Psoas muscle (tissue), 8 donors: ENCODE results near the gene DTD1. TPM values are rescaled to one million over a fixed set of nuclear protein-coding genes. Genes with fewer than 3 reads are reported as not detected.

Source experiments
- ATAC-seq, 4 donors: fragments of 200-7000 bp; cut with Tn5 transposase; one replicate each; pipeline ENCODE4 v1.9.1; 2020; ENCODE audit warnings: moderate library complexity in 3 of 4, mild to moderate bottlenecking in 2 of 4
- DNase-seq, 2 donors: peaks; one replicate each; pipeline ENCODE4 v3.0.0-alpha.2; 2020
- H3K27ac ChIP-seq: fragments of 200-600 bp; one replicate; pipeline ENCODE4 v1.8.0; 2022
- H3K27me3 ChIP-seq, 3 donors: fragments of 200-600 bp in 1 of 3; one replicate each; pipeline versions ENCODE4 v1.6.1 to v1.8.0; 2013 to 2022; ENCODE audit warnings: low read length in 2 of 3, mild to moderate bottlenecking in 2 of 3, moderate library complexity in 1 of 3; ENCODE audit not compliant: insufficient read depth in 3 of 3
- H3K36me3 ChIP-seq, 2 donors: fragments of 200-600 bp in 1 of 2; one replicate each; pipeline versions ENCODE4 v1.6.1 to v1.8.0; 2013 to 2022; ENCODE audit warnings: low read depth in 1 of 2, mild to moderate bottlenecking in 1 of 2, moderate library complexity in 1 of 2; ENCODE audit not compliant: insufficient read depth in 1 of 2
- H3K4me1 ChIP-seq: fragments of 200-600 bp; one replicate; pipeline ENCODE4 v1.8.0; 2022
- H3K4me3 ChIP-seq: fragments of 200-600 bp; one replicate; pipeline ENCODE4 v1.8.0; 2022; ENCODE audit warnings: mild to moderate bottlenecking
- H3K9me3 ChIP-seq: fragments of 200-600 bp; one replicate; pipeline ENCODE4 v1.8.0; 2022
- CTCF ChIP-seq: fragments of 200-600 bp; IDR thresholded peaks from one replicate; pipeline ENCODE4 v1.8.0; 2022; ENCODE audit warnings: antibody characterized with exemption
- WGBS, 3 donors: extraction: QIAGEN DNeasy Blood & Tissue Kit; methylation state at CpG; one replicate each; pipeline versions ENCODE4 v1.1.6 to v1.1.7; 2013; 5-methylcytosine and 5-hydroxymethylcytosine counted together
- intact Hi-C, 2 donors: fragments of 100-400 bp; cut with DNase I; formaldehyde crosslinking; loops; one replicate each; pipeline versions ENCODE4 v1.11.0 to v1.14.2; 2022
- polyA plus RNA-seq, 3 donors: library from polyadenylated mRNA; stranded (reverse); fragments of 200-250 nt; gene quantifications; one replicate each; pipeline ENCODE4 v1.2.3, GENCODE V29; 2013
- total RNA-seq, 4 donors: library from RNA; stranded (reverse); fragmentation: NEBNext Ultra II Directional in 2 of 4; extraction: Animal tissue kit (Norgen Biotek cat#: 25700) in 2 of 4; gene quantifications; one replicate each; pipeline versions ENCODE4 v1.2.1 to v1.2.4, GENCODE V29; 2021 to 2023
- donor health status: healthy with polysubstance abuse.
- donor health status: DM: no; HTN: no; CAD: no; lungs with moderate emphysema.
- donor health status: Bipolar disorder and iron deficiency.
- donor health status: healthy.
- donor health status: DM: yes; HTN: yes; CAD: no.
- donor health status: DM: no; HTN: no; CAD: no.
- donor health status: DM: no; HTN: no; CAD: no.
- donor health status: DM: yes; HTN: yes; CAD: no.

The DTD1 gene
- total and polyA plus RNA-seq, 7 donors, result 12.4 to 20.7 (median 18.2) TPM

DNA sequence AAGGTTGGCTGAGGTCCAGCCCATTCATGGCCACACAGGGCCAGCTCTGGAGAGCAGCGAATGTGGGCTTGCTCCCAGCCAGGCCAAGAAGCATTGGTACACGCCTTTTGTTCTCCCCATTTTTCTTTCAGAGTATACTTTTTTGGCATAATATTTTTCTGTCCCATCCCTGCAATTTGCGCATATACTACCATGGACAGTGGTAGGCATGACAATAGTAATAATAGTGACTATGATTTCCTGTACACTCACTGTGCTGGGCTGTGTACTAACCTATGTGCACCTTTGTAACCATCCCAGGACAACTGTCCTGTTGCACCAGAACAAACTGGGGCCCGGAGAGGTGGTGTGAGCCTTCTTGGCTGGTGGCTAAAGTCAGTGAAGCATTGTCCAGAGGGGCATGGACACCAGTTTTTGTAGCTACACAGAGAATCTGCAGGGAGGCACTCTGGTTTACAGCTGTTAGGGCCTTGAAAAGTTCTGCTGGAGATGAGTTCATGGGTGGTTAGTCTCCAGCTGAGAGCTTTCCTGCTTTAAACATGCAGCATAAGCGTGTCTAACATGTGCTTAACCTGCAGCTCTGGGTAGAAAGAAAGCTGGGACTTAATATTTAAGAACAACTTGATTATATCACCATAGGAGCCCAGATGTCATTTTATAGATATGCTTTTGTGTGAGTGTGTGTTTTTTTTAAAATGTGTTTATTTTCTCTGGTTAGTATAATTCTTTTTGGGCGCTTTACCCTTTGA is 38.2 kb downstream of the DTD1 start:
- Histone ChIP-seq H3K27me3 (no peaks in the 10 kb centered on the region), H3K4me3 (no peak overlapping the region), H3K27ac (no peak overlapping the region), H3K4me1 (no peaks in the 10 kb centered on the region), H3K9me3 (no peaks in the 10 kb centered on the region), H3K36me3 (peaks cover 0 to 14% of the 10 kb centered on the region in 2 donors)
- no peak for TF ChIP-seq CTCF
- no peak for DNase-seq
- intact Hi-C loops, result loop anchor here in 1 of 2 donors (5.0 kb wide), 1 partner anchor 166 kb away; no protein-coding TSS in a partner anchor
- no peak for ATAC-seq
- WGBS, 3 donors, result 86 to 90% (median 89%) methylated on average over 6 of the region's 6 CpGs

DNA sequence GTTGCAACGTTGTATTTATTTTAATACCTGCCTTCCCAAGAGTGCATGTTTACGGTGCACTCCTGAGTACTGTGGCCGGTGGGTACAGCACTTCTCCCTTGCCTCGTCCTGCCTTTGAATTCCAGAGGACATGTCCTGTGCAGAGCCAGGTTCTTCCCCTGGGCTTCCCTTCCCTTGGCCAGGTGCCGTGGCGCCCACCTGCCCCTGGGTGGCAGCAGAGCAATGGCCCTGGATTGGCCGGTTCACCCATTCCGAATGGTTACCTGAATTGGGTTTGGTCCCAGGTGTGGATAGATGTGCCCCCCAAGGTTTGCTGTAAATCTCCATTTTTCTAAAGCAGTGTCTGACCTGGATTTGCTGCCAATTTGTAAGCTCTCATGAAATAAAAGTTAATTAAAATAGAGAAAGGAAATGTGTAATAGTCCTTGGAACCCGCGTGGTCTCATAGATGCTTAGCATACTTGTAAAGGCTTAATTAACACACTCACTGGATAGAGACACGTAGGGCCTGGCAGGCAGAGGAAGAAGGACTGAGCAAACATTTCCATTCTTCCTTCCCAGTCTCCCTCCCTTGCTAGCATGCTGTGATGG is 40.6 kb downstream of the DTD1 start:
- Histone ChIP-seq H3K36me3 (peaks cover 0 to 14% of the 10 kb centered on the region in 2 donors), H3K9me3 (no peaks in the 10 kb centered on the region), H3K4me3 (no peak overlapping the region), H3K27ac (no peak overlapping the region), H3K4me1 (peaks cover 3% of the 10 kb centered on the region), H3K27me3 (no peaks in the 10 kb centered on the region)
- 84 to 87% (median 86%) methylated on average over 11 of the region's 11 CpGs for WGBS, 3 donors
- TF ChIP-seq CTCF, result peak; percentile 50
- intact Hi-C loops, result loop anchor here in 1 of 2 donors (5.0 kb wide), 1 partner anchor 164 kb away; no protein-coding TSS in a partner anchor
- ATAC-seq, result peak in 3 of 4 donors; percentile 58 to 62 (median 58)
- no peak for DNase-seq

GRCh38 chr20:18632196-18632789 is 44.4 kb downstream of the DTD1 start:
- Histone ChIP-seq H3K4me3 (no peak overlapping the region), H3K36me3 (peaks cover 0 to 14% of the 10 kb centered on the region in 2 donors), H3K27ac (no peak overlapping the region), H3K4me1 (peaks cover 3% of the 10 kb centered on the region), H3K27me3 (no peaks in the 10 kb centered on the region), H3K9me3 (no peaks in the 10 kb centered on the region)
- intact Hi-C loops, result loop anchor here in 1 of 2 donors (5.0 to 10.0 kb wide), 3 partner anchors 165 to 1033 kb away; no protein-coding TSS in a partner anchor
- 19 to 25% (median 24%) methylated on average over 7 of the region's 7 CpGs for WGBS, 3 donors
- DNase-seq (peak; percentile 59 to 76), ATAC-seq (peak; percentile 90 to 98 (median 92))
- TF ChIP-seq CTCF, result peak; percentile 92

- Histone ChIP-seq H3K27ac (no peak overlapping the region), H3K27me3 (no peaks in the 10 kb centered on the region), H3K9me3 (no peaks in the 10 kb centered on the region), H3K36me3 (peaks cover 0 to 8% of the 10 kb centered on the region in 2 donors), H3K4me3 (no peak overlapping the region), H3K4me1 (peaks cover 3% of the 10 kb centered on the region)
- WGBS, 3 donors, result 73 to 83% (median 80%) methylated on average over 2 of the region's 2 CpGs
- no peak for TF ChIP-seq CTCF
- DNase-seq, result no peak
- no peak for ATAC-seq
- intact Hi-C loops, result loop anchor here in 1 of 2 donors (5.0 to 10.0 kb wide), 3 partner anchors 164 to 1031 kb away; no protein-coding TSS in a partner anchor
Observed at GRCh38 chr20:18633411-18633810, 45.6 kb downstream of the DTD1 start.
